Activated CD8-positive, alpha-beta memory T cell treated with anti-CD3 and anti-CD28 coated beads for 36 hours (primary cell): ENCODE data around the gene SAFB2. TPM values are rescaled to one million over a fixed set of nuclear protein-coding genes. Genes with fewer than 3 reads are reported as not detected.

Experiments
- CTCF ChIA-PET: fragments of 350-600 bp; sonication (Branson Sonifier 250); formaldehyde crosslinking; loops from one replicate; lab custom pipeline; 2021; ENCODE audit warnings: antibody characterized with exemption; lab: Charles Lee
- POLR2A ChIA-PET: fragments of 350-600 bp; sonication (Branson Sonifier 250); formaldehyde crosslinking; loops from one replicate; lab custom pipeline; 2021; ENCODE audit warnings: antibody characterized with exemption; lab: Charles Lee
- total RNA-seq, 2 experiments: library from RNA; stranded (reverse); gene quantifications; one replicate each; pipeline ENCODE4 v1.2.3, GENCODE V29; 2021

The SAFB2 gene
- total RNA-seq, 2 experiments from 2014 or later = 78.5 to 83.6 TPM

DNA sequence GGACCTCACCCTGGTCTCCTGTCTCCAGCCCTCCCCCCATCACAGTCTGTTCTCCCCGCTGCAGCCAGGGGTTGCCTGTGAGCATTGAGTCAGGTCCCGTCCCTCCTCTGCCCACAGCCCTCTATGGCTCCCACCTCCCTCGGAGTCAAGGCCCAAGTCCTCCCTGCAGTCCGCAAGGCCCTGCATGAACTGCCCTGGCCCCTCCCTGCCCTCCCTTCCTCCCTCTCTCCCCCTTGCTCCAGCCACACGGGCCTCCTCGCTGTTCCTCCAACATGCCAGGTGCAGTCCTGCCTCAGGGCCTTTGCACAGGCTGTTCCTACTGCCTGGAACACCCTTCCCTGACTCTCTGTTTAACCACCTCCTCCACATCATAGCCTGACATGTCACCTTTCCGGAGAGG, 57.6 kb downstream of the SAFB2 start:
- ChIA-PET POLR2A (no interaction called here), CTCF (interaction anchor here (1.5 kb wide), 1 partner anchor 17 kb away, joined by 5 read pairs; no protein-coding TSS in a partner anchor)

DNA sequence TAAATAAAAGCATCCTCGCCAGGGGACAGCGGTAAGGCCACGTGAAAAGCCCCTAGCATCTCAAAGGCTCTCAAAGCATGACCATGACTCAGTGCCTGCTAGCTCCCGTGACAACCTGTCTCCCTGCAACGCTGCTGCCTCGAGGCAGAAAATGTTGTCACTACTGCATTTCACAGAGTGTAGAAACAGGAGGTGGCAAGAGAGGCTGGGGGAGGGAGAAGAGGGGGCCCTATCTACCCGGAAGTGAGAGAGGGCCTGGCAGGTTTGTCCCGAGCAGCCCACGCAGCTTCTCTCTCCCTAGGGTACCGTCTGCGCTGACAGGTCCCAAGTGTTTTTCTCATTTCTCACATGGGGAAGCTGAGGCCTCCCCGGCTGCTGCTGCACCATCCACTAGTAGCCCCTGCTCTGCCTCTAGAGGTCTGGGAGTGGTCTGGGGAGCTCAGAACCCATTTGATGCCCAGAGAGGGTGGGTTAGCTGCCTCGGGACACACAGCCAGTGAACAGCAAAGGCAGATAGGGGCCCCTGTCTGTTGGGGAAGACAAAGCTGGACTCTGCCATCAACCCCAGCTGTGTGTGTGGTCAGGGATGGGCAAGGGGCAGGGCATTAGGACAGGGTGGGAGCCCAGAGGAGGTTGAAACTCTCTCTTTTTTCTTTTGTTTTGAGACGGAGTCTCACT, 58.5 kb downstream of the SAFB2 start:
- ChIA-PET POLR2A (no interaction called here), CTCF (interaction anchor here (1.5 kb wide), 1 partner anchor 16 kb away, joined by 5 read pairs; no protein-coding TSS in a partner anchor)

DNA sequence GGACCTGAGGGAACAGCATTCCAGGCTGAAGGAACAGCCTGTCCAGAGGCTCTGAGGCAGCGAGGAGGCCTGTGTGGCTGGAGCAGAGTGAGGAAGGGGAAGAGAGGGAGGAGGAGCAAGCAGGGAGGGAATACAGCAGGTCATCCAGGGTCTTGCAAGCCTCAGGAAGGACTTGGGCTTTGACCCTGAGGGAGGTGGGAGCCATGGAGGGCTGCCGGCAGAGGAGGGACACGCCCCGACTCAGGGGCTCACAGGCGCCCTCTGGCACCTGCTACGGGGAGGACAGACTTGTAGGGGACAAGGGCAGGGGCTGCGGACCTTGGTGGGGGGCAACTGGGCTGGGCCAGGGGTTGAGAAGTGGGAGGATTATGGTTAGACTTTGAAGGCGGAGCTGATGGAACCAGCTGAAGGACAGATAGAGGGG, 59.6 kb downstream of the SAFB2 start:
- ChIA-PET POLR2A (no interaction called here), CTCF (no interaction called here)

- ChIA-PET POLR2A (no interaction called here), CTCF (interaction anchor here (0.6 kb wide), 2 partner anchors 39 to 391 kb away, joined by 3 read pairs; no protein-coding TSS in a partner anchor)
These were observed 60.3 kb downstream of the SAFB2 start for GRCh38 chr19:5562280-5562679.

GRCh38 chr19:5561559-5561958, 61.0 kb downstream of the SAFB2 start:
- POLR2A ChIA-PET = no interaction called here
- CTCF ChIA-PET = interaction anchor here (0.6 kb wide), 2 partner anchors 38 to 390 kb away, joined by 3 read pairs; no protein-coding TSS in a partner anchor

DNA sequence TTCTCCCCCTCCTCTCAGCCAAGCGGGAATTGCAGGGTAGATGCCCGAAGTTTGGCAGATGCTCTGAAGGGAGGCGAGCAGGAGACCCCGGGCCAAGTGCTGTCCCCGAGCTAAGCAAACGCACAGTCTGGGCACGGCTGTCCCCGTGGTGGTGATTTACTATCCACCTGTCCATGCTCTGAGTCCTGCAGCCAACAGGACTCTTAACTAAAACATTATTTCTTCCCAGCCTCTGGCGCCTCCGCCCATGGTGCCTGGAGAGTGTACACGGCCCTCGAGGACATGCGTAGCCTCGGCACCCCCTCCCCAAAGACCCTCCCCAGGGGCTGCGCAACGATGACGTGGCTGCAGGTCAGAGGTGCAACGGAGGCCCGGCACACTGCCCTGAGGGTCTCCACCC, 62.4 kb downstream of the SAFB2 start:
- CTCF ChIA-PET = no interaction called here
- POLR2A ChIA-PET = no interaction called here

GRCh38 chr19:5559804-5560133, 62.8 kb downstream of the SAFB2 start:
- CTCF ChIA-PET = no interaction called here
- POLR2A ChIA-PET = no interaction called here

DNA sequence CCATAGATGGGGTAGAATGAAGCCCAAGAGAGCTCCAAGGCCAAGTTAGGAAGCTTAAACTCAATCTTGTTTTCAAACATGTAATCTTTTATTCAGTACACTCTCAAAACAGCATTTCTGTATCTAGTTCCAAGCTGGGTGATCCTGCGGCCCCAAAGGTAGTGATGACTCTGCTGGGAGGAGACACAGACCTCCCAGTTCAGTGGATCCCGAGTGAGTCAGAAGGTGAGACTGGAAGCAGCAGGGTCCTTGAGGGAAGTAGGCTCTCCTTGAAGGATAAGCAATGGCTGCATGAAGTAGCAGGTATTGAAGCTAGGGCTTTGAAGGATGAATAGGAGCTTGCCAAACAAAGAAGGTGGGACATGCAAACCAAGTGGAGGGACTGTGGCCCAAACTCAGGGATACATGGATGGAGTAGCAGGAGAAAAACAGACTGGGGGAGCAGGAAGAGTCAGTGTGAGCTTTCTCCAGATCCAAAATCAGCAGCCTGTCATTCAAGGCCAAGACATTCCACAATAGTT, 64.4 kb downstream of the SAFB2 start:
- POLR2A ChIA-PET = no interaction called here
- CTCF ChIA-PET = no interaction called here

DNA sequence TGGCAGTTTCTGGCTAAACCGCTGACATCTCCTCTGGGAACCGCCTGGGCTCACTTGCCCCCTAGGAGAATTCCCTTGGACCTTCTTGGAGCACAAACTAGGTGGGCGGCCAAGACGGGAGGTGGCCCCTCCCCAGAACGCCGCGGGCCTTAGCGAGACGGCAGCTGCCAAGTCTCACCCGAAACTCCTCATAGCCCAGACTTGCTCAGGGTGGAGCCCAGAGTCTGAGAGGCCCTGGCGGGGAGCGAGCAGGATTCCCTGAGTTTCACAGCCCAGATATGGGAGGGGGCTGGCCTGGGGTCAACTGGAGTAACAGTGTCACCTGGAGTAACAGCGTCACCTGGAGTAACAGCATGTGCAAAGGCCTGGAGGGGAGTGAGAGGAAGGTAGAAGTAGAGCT, 64.9 kb downstream of the SAFB2 start:
- POLR2A ChIA-PET = no interaction called here
- CTCF ChIA-PET = no interaction called here

- CTCF ChIA-PET = interaction anchor here (0.7 kb wide), 1 partner anchor 374 kb away, joined by 3 read pairs; no protein-coding TSS in a partner anchor
- POLR2A ChIA-PET = no interaction called here
These were observed 67.7 kb downstream of the SAFB2 start for GRCh38 chr19:5554828-5555227.

- ChIA-PET POLR2A (no interaction called here), CTCF (no interaction called here)
These were observed 68.7 kb downstream of the SAFB2 start for GRCh38 chr19:5553892-5554291.

- POLR2A ChIA-PET = no interaction called here
- CTCF ChIA-PET = interaction anchor here (0.7 to 2.1 kb wide), 2 partner anchors 16 to 552 kb away, joined by 5 read pairs; no protein-coding TSS in a partner anchor
These were observed 74.7 kb downstream of the SAFB2 start for GRCh38 chr19:5547881-5548280.

DNA sequence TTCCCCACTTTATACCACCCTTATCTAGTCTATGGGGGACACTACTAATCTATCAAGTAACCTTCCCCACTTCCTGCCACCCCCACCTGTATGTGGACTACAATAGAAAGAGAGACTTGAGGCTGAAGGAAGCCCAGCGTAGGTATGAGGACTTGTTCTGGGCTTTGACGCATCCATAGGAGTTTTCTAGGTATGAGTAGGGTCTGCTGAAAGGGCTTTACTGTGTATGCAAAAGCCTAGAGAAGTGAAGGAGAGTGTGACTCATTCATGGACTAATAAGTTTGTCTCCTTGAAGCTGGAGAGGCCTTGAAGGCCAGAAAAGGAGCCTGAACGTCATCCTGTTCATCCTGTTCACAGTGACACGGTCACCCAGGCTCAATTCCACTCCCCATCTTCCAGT, 76.6 kb downstream of the SAFB2 start:
- ChIA-PET POLR2A (no interaction called here), CTCF (no interaction called here)

DNA sequence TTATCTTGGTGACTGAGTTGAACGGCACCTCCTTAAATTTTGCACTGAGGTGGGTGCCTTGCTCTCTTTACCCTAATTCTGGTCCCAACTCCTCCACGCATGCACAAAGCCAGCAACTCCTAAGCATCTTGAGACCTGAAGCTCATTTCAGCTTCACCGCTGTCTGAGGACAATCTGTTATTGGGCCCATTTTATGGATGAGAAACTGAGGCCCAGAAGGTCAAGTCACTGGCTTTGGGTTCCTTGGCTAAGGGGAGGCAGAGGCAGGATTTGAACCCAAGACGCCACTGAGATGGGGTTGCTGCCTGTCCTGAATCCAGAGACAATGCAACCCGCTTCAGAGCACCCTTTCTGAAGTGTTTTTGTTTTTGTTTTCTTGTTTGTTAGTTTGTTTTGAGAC, 77.5 kb downstream of the SAFB2 start:
- CTCF ChIA-PET = interaction anchor here (0.6 kb wide), 1 partner anchor 517 kb away, joined by 3 read pairs; no protein-coding TSS in a partner anchor
- POLR2A ChIA-PET = no interaction called here

DNA sequence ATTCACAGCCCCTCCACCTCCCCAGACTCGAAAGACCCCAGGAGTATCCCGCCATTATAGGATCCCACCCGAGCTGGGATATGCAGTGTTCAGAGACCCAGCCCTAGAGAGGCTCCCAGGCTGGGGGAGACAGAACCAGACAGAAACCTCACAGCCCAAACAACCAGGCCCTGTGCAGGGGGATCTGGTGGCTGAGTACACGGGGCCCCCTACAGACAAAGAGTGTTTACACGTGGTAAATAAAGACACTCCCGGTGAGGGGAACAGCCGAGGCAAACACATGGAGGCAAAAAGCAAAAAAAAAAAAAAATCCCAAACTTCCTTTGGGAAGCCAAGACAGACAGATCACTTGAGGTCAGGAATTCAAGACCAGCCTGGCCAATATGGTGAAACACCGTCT, 79.9 kb downstream of the SAFB2 start:
- POLR2A ChIA-PET = interaction anchor here (0.6 kb wide), 1 partner anchor 23 kb away, joined by 5 read pairs; no protein-coding TSS in a partner anchor
- CTCF ChIA-PET = interaction anchor here (0.6 kb wide), 1 partner anchor 192 kb away, joined by 3 read pairs; no protein-coding TSS in a partner anchor

GRCh38 chr19:5541456-5541855, 81.1 kb downstream of the SAFB2 start:
- POLR2A ChIA-PET = no interaction called here
- CTCF ChIA-PET = no interaction called here

DNA sequence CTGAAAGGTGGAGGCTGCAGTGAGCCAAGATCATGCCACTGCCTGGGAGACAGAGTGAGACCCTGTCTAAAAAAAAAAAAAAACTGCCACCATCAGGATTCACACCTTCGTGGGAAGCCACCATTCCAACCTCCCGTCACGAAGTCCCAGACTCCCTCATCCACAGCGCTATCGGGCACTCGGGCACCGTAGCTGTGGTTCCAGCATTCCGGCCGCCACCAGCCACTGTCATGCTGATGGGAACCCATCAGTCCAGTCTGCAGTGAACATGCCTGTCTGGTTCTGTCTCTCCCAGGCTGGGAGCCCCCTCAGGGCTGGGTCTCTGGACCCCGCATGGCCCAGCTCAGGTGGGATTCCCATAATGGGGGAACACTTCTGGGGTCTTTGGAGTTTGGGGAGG, 82.4 kb downstream of the SAFB2 start:
- POLR2A ChIA-PET = no interaction called here
- CTCF ChIA-PET = interaction anchor here (0.5 kb wide), 1 partner anchor 90 kb away, joined by 3 read pairs; no protein-coding TSS in a partner anchor

DNA sequence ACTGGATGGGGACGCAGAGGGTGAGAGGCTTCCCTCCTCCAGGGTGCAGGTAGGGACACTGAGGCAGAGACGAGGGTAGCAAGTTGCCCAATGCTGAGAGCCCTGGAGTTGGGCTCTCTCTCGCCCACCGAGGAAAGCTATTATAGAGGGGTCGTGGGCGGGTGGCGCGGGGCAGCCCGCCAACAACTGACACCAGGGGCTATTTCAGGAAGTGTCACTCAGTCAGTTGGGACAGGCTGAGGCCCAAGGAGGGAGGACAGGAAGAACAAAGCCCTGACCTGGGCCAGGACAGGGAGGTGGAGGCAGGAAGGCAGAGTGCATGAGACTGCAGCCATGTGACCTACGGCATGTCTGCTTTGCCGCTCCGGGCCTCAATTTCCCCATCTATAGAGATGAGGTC, 84.7 kb downstream of the SAFB2 start:
- ChIA-PET POLR2A (no interaction called here), CTCF (no interaction called here)
